OCI-LY3 (cell line): ENCODE results near the gene TMEM208.

Experiments
- EZH2phosphoT487 ChIP-seq: fragments of 200-600 bp; shearing (Covaris generic); IDR thresholded peaks from 2 replicates; pipeline ENCODE4 v1.6.1; 2018; ENCODE audit warnings: antibody characterized with exemption, mixed run types, low read depth
- TF ChIP-seq, protein P1 (sequence below): fragments of 200-600, 300-600 bp; sonication (generic); IDR thresholded peaks from 2 replicates; pipeline ENCODE4 v1.5.1; 2014; ENCODE audit warnings: antibody characterized with exemption, low read length, low read depth

DNA sequence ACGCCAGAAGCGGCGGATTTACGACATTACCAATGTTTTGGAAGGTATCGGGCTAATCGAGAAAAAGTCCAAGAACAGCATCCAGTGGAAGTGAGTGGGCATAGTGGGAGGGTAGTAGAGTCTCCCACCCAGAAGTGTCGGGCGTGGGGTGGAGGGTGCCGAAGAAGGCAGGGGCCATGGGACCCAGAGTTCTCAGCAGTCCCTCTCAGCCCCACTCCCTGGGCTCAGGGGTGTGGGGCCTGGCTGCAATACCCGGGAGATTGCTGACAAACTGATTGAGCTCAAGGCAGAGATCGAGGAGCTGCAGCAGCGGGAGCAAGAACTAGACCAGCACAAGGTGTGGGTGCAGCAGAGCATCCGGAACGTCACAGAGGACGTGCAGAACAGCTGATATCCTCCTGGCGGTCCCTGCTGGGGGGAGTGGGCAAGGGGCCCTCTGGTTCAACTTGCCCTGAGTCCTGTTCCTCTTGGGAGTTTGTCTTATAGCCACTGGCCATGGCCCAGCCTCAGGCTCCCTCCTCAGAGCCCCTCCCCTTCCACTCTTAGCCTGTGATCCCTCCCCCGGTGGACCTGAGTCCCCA, 34.1 kb upstream of the TMEM208 start:
- TF ChIP-seq, protein P1, sequence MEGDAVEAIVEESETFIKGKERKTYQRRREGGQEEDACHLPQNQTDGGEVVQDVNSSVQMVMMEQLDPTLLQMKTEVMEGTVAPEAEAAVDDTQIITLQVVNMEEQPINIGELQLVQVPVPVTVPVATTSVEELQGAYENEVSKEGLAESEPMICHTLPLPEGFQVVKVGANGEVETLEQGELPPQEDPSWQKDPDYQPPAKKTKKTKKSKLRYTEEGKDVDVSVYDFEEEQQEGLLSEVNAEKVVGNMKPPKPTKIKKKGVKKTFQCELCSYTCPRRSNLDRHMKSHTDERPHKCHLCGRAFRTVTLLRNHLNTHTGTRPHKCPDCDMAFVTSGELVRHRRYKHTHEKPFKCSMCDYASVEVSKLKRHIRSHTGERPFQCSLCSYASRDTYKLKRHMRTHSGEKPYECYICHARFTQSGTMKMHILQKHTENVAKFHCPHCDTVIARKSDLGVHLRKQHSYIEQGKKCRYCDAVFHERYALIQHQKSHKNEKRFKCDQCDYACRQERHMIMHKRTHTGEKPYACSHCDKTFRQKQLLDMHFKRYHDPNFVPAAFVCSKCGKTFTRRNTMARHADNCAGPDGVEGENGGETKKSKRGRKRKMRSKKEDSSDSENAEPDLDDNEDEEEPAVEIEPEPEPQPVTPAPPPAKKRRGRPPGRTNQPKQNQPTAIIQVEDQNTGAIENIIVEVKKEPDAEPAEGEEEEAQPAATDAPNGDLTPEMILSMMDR, result no peak
- TF ChIP-seq EZH2phosphoT487, result no peak
